ENCODE data around the gene PHF21B.

The PHF21B gene

GRCh38 chr22:44995105-44995514, 14.7 kb downstream of the PHF21B start:
- H3K27ac ChIP-seq (ENCODE audit: insufficient read depth, low read length, poor library complexity, severe bottlenecking), result no peak overlapping the region

GRCh38 chr22:44994399-44995104, 15.3 kb downstream of the PHF21B start:
- no peaks in the 10 kb centered on the region for H3K27me3 ChIP-seq (replicated peaks; ENCODE audit: control insufficient read depth, insufficient read depth, low read length, poor library complexity, severe bottlenecking)
- H3K36me3 ChIP-seq (ENCODE audit: control insufficient read depth, insufficient read depth, low read length), result no peaks in the 10 kb centered on the region
- no peaks in the 10 kb centered on the region for H3K9me3 ChIP-seq (ENCODE audit: control insufficient read depth, low read length)
- no peak overlapping the region for H3K4me3 ChIP-seq (ENCODE audit: insufficient read depth, low read depth, low read length, poor library complexity, severe bottlenecking)
- DNase-seq, result no peak
- H3K27ac ChIP-seq (ENCODE audit: insufficient read depth, low read length, poor library complexity, severe bottlenecking), result no peak overlapping the region
- no peaks in the 10 kb centered on the region for H3K4me1 ChIP-seq (ENCODE audit: control insufficient read depth, insufficient read depth, low read length, poor library complexity, severe bottlenecking)

More at GRCh38 chr22:44995105-44995514, 14.7 kb downstream of the PHF21B start:
- H3K9me3 ChIP-seq (ENCODE audit: control insufficient read depth, low read length), result no peaks in the 10 kb centered on the region
- no peaks in the 10 kb centered on the region for H3K4me1 ChIP-seq (ENCODE audit: control insufficient read depth, insufficient read depth, low read length, poor library complexity, severe bottlenecking)
- DNase-seq, result no peak
- H3K27me3 ChIP-seq (replicated peaks; ENCODE audit: control insufficient read depth, insufficient read depth, low read length, poor library complexity, severe bottlenecking), result no peaks in the 10 kb centered on the region
- H3K4me3 ChIP-seq (ENCODE audit: insufficient read depth, low read depth, low read length, poor library complexity, severe bottlenecking), result no peak overlapping the region
- H3K36me3 ChIP-seq (ENCODE audit: control insufficient read depth, insufficient read depth, low read length), result no peaks in the 10 kb centered on the region

GRCh38 chr22:44992166-44992565, 17.6 kb downstream of the PHF21B start:
- H3K27me3 ChIP-seq (replicated peaks; ENCODE audit: control insufficient read depth, insufficient read depth, low read length, poor library complexity, severe bottlenecking), result no peaks in the 10 kb centered on the region
- DNase-seq, result no peak
- H3K9me3 ChIP-seq (ENCODE audit: control insufficient read depth, low read length), result no peaks in the 10 kb centered on the region
- H3K36me3 ChIP-seq (ENCODE audit: control insufficient read depth, insufficient read depth, low read length), result no peaks in the 10 kb centered on the region
- H3K27ac ChIP-seq (ENCODE audit: insufficient read depth, low read length, poor library complexity, severe bottlenecking), result no peak overlapping the region
- H3K4me1 ChIP-seq (ENCODE audit: control insufficient read depth, insufficient read depth, low read length, poor library complexity, severe bottlenecking), result no peaks in the 10 kb centered on the region
- no peak overlapping the region for H3K4me3 ChIP-seq (ENCODE audit: insufficient read depth, low read depth, low read length, poor library complexity, severe bottlenecking)

- H3K4me3 ChIP-seq (ENCODE audit: insufficient read depth, low read depth, low read length, poor library complexity, severe bottlenecking), result no peak overlapping the region
- H3K36me3 ChIP-seq (ENCODE audit: control insufficient read depth, insufficient read depth, low read length), result no peaks in the 10 kb centered on the region
- H3K27ac ChIP-seq (ENCODE audit: insufficient read depth, low read length, poor library complexity, severe bottlenecking), result no peak overlapping the region
- DNase-seq, result no peak
- no peaks in the 10 kb centered on the region for H3K9me3 ChIP-seq (ENCODE audit: control insufficient read depth, low read length)
- no peaks in the 10 kb centered on the region for H3K4me1 ChIP-seq (ENCODE audit: control insufficient read depth, insufficient read depth, low read length, poor library complexity, severe bottlenecking)
- H3K27me3 ChIP-seq (replicated peaks; ENCODE audit: control insufficient read depth, insufficient read depth, low read length, poor library complexity, severe bottlenecking), result no peaks in the 10 kb centered on the region
Observed at GRCh38 chr22:44991218-44991617, 18.6 kb downstream of the PHF21B start.

- Histone ChIP-seq H3K27me3 (replicated peaks; ENCODE audit: control insufficient read depth, insufficient read depth, low read length, poor library complexity, severe bottlenecking) (no peaks in the 10 kb centered on the region), H3K36me3 (ENCODE audit: control insufficient read depth, insufficient read depth, low read length) (no peaks in the 10 kb centered on the region), H3K4me3 (ENCODE audit: insufficient read depth, low read depth, low read length, poor library complexity, severe bottlenecking) (no peak overlapping the region), H3K9me3 (ENCODE audit: control insufficient read depth, low read length) (no peaks in the 10 kb centered on the region), H3K4me1 (ENCODE audit: control insufficient read depth, insufficient read depth, low read length, poor library complexity, severe bottlenecking) (no peaks in the 10 kb centered on the region), H3K27ac (ENCODE audit: insufficient read depth, low read length, poor library complexity, severe bottlenecking) (no peak overlapping the region)
- no peak for DNase-seq
Observed at GRCh38 chr22:44990810-44991209, 19.0 kb downstream of the PHF21B start.

- DNase-seq, result no peak
- H3K36me3 ChIP-seq (ENCODE audit: control insufficient read depth, insufficient read depth, low read length), result no peaks in the 10 kb centered on the region
- no peaks in the 10 kb centered on the region for H3K27me3 ChIP-seq (replicated peaks; ENCODE audit: control insufficient read depth, insufficient read depth, low read length, poor library complexity, severe bottlenecking)
- H3K27ac ChIP-seq (ENCODE audit: insufficient read depth, low read length, poor library complexity, severe bottlenecking), result no peak overlapping the region
- no peaks in the 10 kb centered on the region for H3K9me3 ChIP-seq (ENCODE audit: control insufficient read depth, low read length)
- H3K4me3 ChIP-seq (ENCODE audit: insufficient read depth, low read depth, low read length, poor library complexity, severe bottlenecking), result no peak overlapping the region
- H3K4me1 ChIP-seq (ENCODE audit: control insufficient read depth, insufficient read depth, low read length, poor library complexity, severe bottlenecking), result no peaks in the 10 kb centered on the region
Observed at GRCh38 chr22:44990328-44990727, 19.5 kb downstream of the PHF21B start.

GRCh38 chr22:44988671-44989070, 21.1 kb downstream of the PHF21B start:
- no peak for DNase-seq
- H3K27me3 ChIP-seq (replicated peaks; ENCODE audit: control insufficient read depth, insufficient read depth, low read length, poor library complexity, severe bottlenecking), result no peaks in the 10 kb centered on the region
- H3K27ac ChIP-seq (ENCODE audit: insufficient read depth, low read length, poor library complexity, severe bottlenecking), result no peak overlapping the region

GRCh38 chr22:44986926-44987325, 22.9 kb downstream of the PHF21B start:
- Histone ChIP-seq H3K27ac (ENCODE audit: insufficient read depth, low read length, poor library complexity, severe bottlenecking) (no peak overlapping the region), H3K36me3 (ENCODE audit: control insufficient read depth, insufficient read depth, low read length) (no peaks in the 10 kb centered on the region), H3K4me3 (ENCODE audit: insufficient read depth, low read depth, low read length, poor library complexity, severe bottlenecking) (no peak overlapping the region), H3K27me3 (replicated peaks; ENCODE audit: control insufficient read depth, insufficient read depth, low read length, poor library complexity, severe bottlenecking) (no peaks in the 10 kb centered on the region), H3K4me1 (ENCODE audit: control insufficient read depth, insufficient read depth, low read length, poor library complexity, severe bottlenecking) (no peaks in the 10 kb centered on the region), H3K9me3 (ENCODE audit: control insufficient read depth, low read length) (no peaks in the 10 kb centered on the region)
- no peak for DNase-seq

More at GRCh38 chr22:44988671-44989070, 21.1 kb downstream of the PHF21B start:
- no peak overlapping the region for H3K4me3 ChIP-seq (ENCODE audit: insufficient read depth, low read depth, low read length, poor library complexity, severe bottlenecking)
- no peaks in the 10 kb centered on the region for H3K4me1 ChIP-seq (ENCODE audit: control insufficient read depth, insufficient read depth, low read length, poor library complexity, severe bottlenecking)
- H3K36me3 ChIP-seq (ENCODE audit: control insufficient read depth, insufficient read depth, low read length), result no peaks in the 10 kb centered on the region
- no peaks in the 10 kb centered on the region for H3K9me3 ChIP-seq (ENCODE audit: control insufficient read depth, low read length)

GRCh38 chr22:44985906-44986527, 23.8 kb downstream of the PHF21B start:
- no peak overlapping the region for H3K4me3 ChIP-seq (ENCODE audit: insufficient read depth, low read depth, low read length, poor library complexity, severe bottlenecking)
- H3K36me3 ChIP-seq (ENCODE audit: control insufficient read depth, insufficient read depth, low read length), result no peaks in the 10 kb centered on the region
- no peaks in the 10 kb centered on the region for H3K4me1 ChIP-seq (ENCODE audit: control insufficient read depth, insufficient read depth, low read length, poor library complexity, severe bottlenecking)
- H3K27ac ChIP-seq (ENCODE audit: insufficient read depth, low read length, poor library complexity, severe bottlenecking), result no peak overlapping the region
- no peaks in the 10 kb centered on the region for H3K27me3 ChIP-seq (replicated peaks; ENCODE audit: control insufficient read depth, insufficient read depth, low read length, poor library complexity, severe bottlenecking)
- DNase-seq, result no peak
- no peaks in the 10 kb centered on the region for H3K9me3 ChIP-seq (ENCODE audit: control insufficient read depth, low read length)

GRCh38 chr22:44983878-44984482, 25.8 kb downstream of the PHF21B start:
- Histone ChIP-seq H3K36me3 (ENCODE audit: control insufficient read depth, insufficient read depth, low read length) (no peaks in the 10 kb centered on the region), H3K4me3 (ENCODE audit: insufficient read depth, low read depth, low read length, poor library complexity, severe bottlenecking) (no peak overlapping the region), H3K9me3 (ENCODE audit: control insufficient read depth, low read length) (no peaks in the 10 kb centered on the region), H3K27ac (ENCODE audit: insufficient read depth, low read length, poor library complexity, severe bottlenecking) (no peak overlapping the region), H3K27me3 (replicated peaks; ENCODE audit: control insufficient read depth, insufficient read depth, low read length, poor library complexity, severe bottlenecking) (no peaks in the 10 kb centered on the region), H3K4me1 (ENCODE audit: control insufficient read depth, insufficient read depth, low read length, poor library complexity, severe bottlenecking) (no peaks in the 10 kb centered on the region)
- DNase-seq, result no peak
